Measurements from ENCODE around the gene PAAF1. TPM values are rescaled to one million over a fixed set of nuclear protein-coding genes. Genes with fewer than 3 reads are reported as not detected.

Gene PAAF1
- total RNA-seq, 3 donors from 2014 or later: 13.8 to 19.7 (median 14.8) TPM

- Histone ChIP-seq H3K4me3 (no peak overlapping the region), H3K36me3 (ENCODE audit: low read depth) (no peaks in the 10 kb centered on the region), H3K4me1 (ENCODE audit: low read depth) (no peaks in the 10 kb centered on the region), H3K9me3 (no peaks in the 10 kb centered on the region)
- ATAC-seq (no peak), DNase-seq (no peak)
- TF ChIP-seq, protein P1, sequence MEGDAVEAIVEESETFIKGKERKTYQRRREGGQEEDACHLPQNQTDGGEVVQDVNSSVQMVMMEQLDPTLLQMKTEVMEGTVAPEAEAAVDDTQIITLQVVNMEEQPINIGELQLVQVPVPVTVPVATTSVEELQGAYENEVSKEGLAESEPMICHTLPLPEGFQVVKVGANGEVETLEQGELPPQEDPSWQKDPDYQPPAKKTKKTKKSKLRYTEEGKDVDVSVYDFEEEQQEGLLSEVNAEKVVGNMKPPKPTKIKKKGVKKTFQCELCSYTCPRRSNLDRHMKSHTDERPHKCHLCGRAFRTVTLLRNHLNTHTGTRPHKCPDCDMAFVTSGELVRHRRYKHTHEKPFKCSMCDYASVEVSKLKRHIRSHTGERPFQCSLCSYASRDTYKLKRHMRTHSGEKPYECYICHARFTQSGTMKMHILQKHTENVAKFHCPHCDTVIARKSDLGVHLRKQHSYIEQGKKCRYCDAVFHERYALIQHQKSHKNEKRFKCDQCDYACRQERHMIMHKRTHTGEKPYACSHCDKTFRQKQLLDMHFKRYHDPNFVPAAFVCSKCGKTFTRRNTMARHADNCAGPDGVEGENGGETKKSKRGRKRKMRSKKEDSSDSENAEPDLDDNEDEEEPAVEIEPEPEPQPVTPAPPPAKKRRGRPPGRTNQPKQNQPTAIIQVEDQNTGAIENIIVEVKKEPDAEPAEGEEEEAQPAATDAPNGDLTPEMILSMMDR (IDR thresholded peaks at IDR 0.05): no peak
- intact Hi-C loops (cut with DNase I, micrococcal nuclease): no loop called here
Observed at GRCh38 chr11:73962101-73962705, 85.4 kb downstream of the PAAF1 start.

DNA sequence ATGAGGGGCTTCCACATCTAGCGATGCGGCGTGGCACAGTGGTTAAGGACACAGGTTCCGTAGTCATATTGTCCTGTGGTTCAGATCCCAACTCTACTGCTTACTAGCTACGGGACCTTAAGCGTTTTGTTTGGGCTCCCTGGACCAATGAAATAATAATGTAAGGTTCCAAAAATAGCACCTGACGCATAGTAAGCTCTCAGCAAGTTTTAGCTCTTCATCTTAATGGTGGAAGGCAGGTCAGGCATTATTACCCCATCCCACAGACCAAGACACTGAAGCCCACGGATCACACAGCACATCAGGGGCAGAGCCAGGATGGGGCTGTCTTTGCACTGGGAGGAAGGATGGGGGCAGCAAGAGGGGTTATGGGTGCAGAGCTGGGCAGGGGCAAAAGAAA is 87.1 kb downstream of the PAAF1 start:
- no peaks in the 10 kb centered on the region for H3K4me1 ChIP-seq (ENCODE audit: low read depth)
- no peaks in the 10 kb centered on the region for H3K9me3 ChIP-seq
- DNase-seq (no peak), ATAC-seq (no peak)
- intact Hi-C loops (cut with DNase I, micrococcal nuclease): no loop called here
- no peaks in the 10 kb centered on the region for H3K36me3 ChIP-seq (ENCODE audit: low read depth)
- H3K4me3 ChIP-seq: no peak overlapping the region
- TF ChIP-seq, protein P1 (IDR thresholded peaks at IDR 0.05): no peak

GRCh38 chr11:73965076-73965763 is 88.4 kb downstream of the PAAF1 start:
- Histone ChIP-seq H3K4me1 (ENCODE audit: low read depth) (no peaks in the 10 kb centered on the region), H3K36me3 (ENCODE audit: low read depth) (no peaks in the 10 kb centered on the region), H3K9me3 (no peaks in the 10 kb centered on the region), H3K4me3 (no peak overlapping the region)
- TF ChIP-seq, protein P1 (IDR thresholded peaks at IDR 0.05): no peak
- intact Hi-C loops (cut with DNase I, micrococcal nuclease): no loop called here
- DNase-seq: no peak
- no peak for ATAC-seq

DNA sequence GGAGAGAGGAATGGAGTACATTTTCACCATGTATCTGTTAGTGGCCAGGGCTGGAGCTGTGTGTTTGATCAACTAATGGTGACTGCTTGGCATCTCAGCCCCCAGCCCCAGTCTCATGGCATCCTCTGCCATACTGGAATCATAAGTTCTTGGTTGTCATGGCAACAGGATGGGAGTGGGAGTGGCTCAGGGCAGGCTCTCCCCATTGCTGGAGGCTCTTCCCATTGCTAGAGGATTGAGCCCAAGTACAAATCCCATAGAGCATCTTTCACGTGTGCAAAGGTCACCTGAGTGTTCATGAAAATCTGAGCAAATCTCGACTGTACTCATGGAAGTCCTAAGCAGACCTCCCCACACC is 88.9 kb downstream of the PAAF1 start:
- Histone ChIP-seq H3K4me1 (ENCODE audit: low read depth) (no peaks in the 10 kb centered on the region), H3K4me3 (no peak overlapping the region), H3K36me3 (ENCODE audit: low read depth) (no peaks in the 10 kb centered on the region), H3K9me3 (no peaks in the 10 kb centered on the region)
- intact Hi-C loops (cut with DNase I, micrococcal nuclease): no loop called here
- DNase-seq (no peak), ATAC-seq (no peak)
- TF ChIP-seq, protein P1 (IDR thresholded peaks at IDR 0.05): no peak

- Histone ChIP-seq H3K4me3 (no peak overlapping the region), H3K4me1 (ENCODE audit: low read depth) (peaks cover 7% of the 10 kb centered on the region), H3K36me3 (ENCODE audit: low read depth) (no peaks in the 10 kb centered on the region), H3K9me3 (no peaks in the 10 kb centered on the region)
- TF ChIP-seq, protein P1 (IDR thresholded peaks at IDR 0.05): no peak
- ATAC-seq (no peak), DNase-seq (peak in 1 of 3 donors; percentile 7)
- intact Hi-C loops (cut with DNase I, micrococcal nuclease): no loop called here
Observed at GRCh38 chr11:73968356-73968966, 91.7 kb downstream of the PAAF1 start.
